ENCODE measurements around the gene CNKSR3. TPM values are rescaled to one million over a fixed set of nuclear protein-coding genes. Genes with fewer than 3 reads are reported as not detected.

Gene CNKSR3
- total RNA-seq, 1 experiment from 2014 or later: 3.9 TPM

DNA sequence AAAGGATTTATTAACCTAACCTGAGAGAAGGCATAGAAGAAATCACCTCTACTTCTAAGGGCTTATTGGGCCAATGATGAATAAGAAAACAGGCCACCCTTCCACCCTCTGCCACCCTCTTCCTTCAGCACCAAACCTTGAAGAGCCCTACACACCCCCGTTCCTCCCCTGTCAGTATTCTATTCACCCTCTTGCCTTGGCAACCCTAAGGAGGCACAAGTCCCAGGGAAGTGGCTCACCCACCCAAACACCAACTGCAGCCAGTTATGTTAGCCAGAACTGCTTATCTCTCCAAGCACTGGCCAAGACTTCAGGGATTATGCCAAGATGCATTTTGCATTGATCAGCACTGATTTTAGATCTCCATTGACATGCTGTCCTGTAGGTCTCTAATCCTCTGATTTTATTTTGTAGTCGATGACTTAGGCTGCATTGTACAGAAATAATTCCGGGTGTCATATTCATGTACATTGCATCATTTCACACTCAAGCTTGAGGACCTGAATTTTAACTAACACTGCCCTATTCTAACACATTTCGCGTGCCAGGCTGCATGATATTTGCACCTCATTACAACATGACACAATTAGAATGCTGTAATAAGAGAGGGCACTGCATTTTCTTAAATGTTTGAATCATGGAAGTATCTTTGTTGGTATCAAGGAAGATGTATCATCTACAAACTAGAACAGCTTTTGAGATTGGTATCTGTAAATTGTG is 15.7 kb downstream of the CNKSR3 start:
- TF ChIP-seq, protein P1, sequence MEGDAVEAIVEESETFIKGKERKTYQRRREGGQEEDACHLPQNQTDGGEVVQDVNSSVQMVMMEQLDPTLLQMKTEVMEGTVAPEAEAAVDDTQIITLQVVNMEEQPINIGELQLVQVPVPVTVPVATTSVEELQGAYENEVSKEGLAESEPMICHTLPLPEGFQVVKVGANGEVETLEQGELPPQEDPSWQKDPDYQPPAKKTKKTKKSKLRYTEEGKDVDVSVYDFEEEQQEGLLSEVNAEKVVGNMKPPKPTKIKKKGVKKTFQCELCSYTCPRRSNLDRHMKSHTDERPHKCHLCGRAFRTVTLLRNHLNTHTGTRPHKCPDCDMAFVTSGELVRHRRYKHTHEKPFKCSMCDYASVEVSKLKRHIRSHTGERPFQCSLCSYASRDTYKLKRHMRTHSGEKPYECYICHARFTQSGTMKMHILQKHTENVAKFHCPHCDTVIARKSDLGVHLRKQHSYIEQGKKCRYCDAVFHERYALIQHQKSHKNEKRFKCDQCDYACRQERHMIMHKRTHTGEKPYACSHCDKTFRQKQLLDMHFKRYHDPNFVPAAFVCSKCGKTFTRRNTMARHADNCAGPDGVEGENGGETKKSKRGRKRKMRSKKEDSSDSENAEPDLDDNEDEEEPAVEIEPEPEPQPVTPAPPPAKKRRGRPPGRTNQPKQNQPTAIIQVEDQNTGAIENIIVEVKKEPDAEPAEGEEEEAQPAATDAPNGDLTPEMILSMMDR (IDR thresholded peaks at IDR 0.05; ENCODE audit: unreplicated experiment): no peak
- CTCF ChIA-PET: interaction anchor here (0.6 kb wide), 1 partner anchor 12 kb away, joined by 4 read pairs; no protein-coding TSS in a partner anchor
- Mint-ChIP-seq H3K27ac (ENCODE audit: low read depth, unreplicated experiment) (no peak overlapping the region), H3K36me3 (ENCODE audit: insufficient read depth, unreplicated experiment) (no peaks in the 10 kb centered on the region), H3K9me3 (ENCODE audit: unreplicated experiment) (no peaks in the 10 kb centered on the region), H3K27me3 (ENCODE audit: insufficient read depth, unreplicated experiment) (no peaks in the 10 kb centered on the region), H3K4me3 (ENCODE audit: unreplicated experiment) (no peak overlapping the region), H3K4me1 (ENCODE audit: insufficient read depth, unreplicated experiment) (no peaks in the 10 kb centered on the region)
- no TSS peak for BruUV-seq (replicated peaks)
- intact Hi-C loops (cut with micrococcal nuclease): no loop called here
- POLR2A ChIA-PET: interaction anchor here (0.7 to 1.6 kb wide), 2 partner anchors 13 to 15 kb away, joined by 3 to 5 read pairs; no protein-coding TSS in a partner anchor
- DNase-seq (ENCODE audit: unreplicated experiment): no peak

GRCh38 chr6:154491567-154492470 is 18.7 kb downstream of the CNKSR3 start:
- H3K4me1 Mint-ChIP-seq (ENCODE audit: insufficient read depth, unreplicated experiment): no peaks in the 10 kb centered on the region
- H3K36me3 Mint-ChIP-seq (ENCODE audit: insufficient read depth, unreplicated experiment): no peaks in the 10 kb centered on the region
- H3K27me3 Mint-ChIP-seq (ENCODE audit: insufficient read depth, unreplicated experiment): no peaks in the 10 kb centered on the region
- TF ChIP-seq, protein P1 (IDR thresholded peaks at IDR 0.05; ENCODE audit: unreplicated experiment): no peak
- intact Hi-C loops (cut with micrococcal nuclease): no loop called here
- no peaks in the 10 kb centered on the region for H3K9me3 Mint-ChIP-seq (ENCODE audit: unreplicated experiment)
- DNase-seq (ENCODE audit: unreplicated experiment): no peak
- ChIA-PET CTCF (interaction anchor here (0.6 to 0.9 kb wide), 3 partner anchors 35 to 344 kb away, joined by 3 to 4 read pairs (median 4); no protein-coding TSS in a partner anchor), POLR2A (interaction anchor here (0.6 kb wide), 1 partner anchor 13 kb away, joined by 3 read pairs; no protein-coding TSS in a partner anchor)
- H3K4me3 Mint-ChIP-seq (ENCODE audit: unreplicated experiment): no peak overlapping the region
- H3K27ac Mint-ChIP-seq (ENCODE audit: low read depth, unreplicated experiment): no peak overlapping the region
- no TSS peak for BruUV-seq (replicated peaks)

DNA sequence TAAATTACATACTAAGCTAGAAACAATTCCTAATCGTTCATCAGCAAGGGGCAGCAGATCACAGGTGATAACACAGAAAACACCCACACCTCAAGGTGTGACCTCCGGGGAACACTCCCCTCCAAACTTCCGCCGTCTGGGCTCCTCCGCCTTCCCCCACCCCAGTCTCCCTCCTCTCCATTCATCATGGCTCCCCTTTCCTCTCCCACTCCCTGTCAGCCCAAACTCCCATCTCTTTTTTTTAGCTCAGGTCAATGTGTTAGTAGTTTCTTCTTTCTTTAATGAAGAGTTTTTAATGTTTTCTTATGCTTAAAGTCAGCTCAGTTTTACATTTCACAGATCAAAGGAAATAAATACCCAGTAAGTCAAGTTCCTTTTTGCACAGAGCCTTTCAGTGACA is 20.7 kb downstream of the CNKSR3 start:
- intact Hi-C loops (cut with micrococcal nuclease): no loop called here
- Mint-ChIP-seq H3K27ac (ENCODE audit: low read depth, unreplicated experiment) (no peak overlapping the region), H3K27me3 (ENCODE audit: insufficient read depth, unreplicated experiment) (no peaks in the 10 kb centered on the region), H3K4me3 (ENCODE audit: unreplicated experiment) (no peak overlapping the region), H3K9me3 (ENCODE audit: unreplicated experiment) (no peaks in the 10 kb centered on the region), H3K36me3 (ENCODE audit: insufficient read depth, unreplicated experiment) (no peaks in the 10 kb centered on the region), H3K4me1 (ENCODE audit: insufficient read depth, unreplicated experiment) (no peaks in the 10 kb centered on the region)
- TF ChIP-seq, protein P1 (IDR thresholded peaks at IDR 0.05; ENCODE audit: unreplicated experiment): no peak
- BruUV-seq (replicated peaks): no TSS peak
- CTCF ChIA-PET: interaction anchor here (0.7 kb wide), 1 partner anchor 1493 kb away, joined by 3 read pairs; no protein-coding TSS in a partner anchor
- POLR2A ChIA-PET: interaction anchor here (0.8 to 1.7 kb wide), 2 partner anchors 21 to 103 kb away, joined by 3 to 5 read pairs; partner anchors contain the start of gene CNKSR3
- DNase-seq (ENCODE audit: unreplicated experiment): no peak

Data from MCF 10A (cell line).